Stimulated activated CD8-positive, alpha-beta memory T cell treated with anti-CD3 and anti-CD28 coated beads, Interleukin-7, amount 100 ng/mL, for 1 hour (primary cell): ENCODE data around the gene ELMO1.

ENCODE experiments used
- DNase-seq, 2 donors: peaks; one replicate each; pipeline ENCODE4 v3.0.0-alpha.2; 2020; ENCODE audit warnings: low read depth in 2 of 2

The ELMO1 gene

DNA sequence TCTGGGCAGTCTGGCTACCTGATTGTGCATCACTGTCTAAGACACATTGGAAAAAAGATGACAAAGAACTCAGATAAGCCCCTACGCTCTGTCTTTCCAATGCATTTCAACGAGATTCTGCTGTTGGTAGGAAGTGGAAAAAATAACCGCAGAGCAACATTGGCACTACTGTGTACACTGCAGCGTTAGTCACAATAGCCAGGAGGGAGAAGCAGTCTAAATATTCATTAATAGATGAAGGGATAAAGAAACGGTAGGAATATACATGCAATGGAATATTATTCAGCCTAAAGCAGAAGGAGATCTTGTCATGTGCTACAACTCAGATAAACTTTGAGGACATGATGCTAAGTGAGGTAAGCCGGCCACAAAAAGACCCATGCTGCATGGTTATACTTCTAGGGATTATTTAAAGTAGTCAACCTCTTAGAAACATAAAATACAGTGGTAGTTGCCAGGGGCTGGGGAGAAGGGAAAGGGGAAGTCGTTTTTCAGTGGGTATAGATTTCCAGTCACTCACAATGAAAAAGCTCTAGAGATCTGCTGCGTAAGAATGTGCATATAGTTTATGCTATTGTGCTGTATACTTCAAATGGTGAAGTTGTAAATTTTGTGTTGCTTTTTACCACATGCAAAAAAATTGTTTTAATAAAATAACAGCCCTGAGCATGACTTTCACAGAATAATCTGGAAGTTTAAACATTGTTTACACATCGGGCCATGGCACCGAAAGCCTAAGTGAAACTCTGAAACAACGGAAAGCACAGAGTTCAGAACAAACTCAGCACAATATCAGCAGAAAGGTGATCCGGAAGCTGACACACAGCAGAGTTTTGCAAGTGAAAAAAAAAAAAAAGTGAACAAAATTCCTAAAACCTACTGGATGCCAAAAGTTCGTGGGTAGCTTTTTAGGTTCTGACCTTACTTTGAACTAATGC is 40.1 kb downstream of the ELMO1 start:
- DNase-seq, result no peak

DNA sequence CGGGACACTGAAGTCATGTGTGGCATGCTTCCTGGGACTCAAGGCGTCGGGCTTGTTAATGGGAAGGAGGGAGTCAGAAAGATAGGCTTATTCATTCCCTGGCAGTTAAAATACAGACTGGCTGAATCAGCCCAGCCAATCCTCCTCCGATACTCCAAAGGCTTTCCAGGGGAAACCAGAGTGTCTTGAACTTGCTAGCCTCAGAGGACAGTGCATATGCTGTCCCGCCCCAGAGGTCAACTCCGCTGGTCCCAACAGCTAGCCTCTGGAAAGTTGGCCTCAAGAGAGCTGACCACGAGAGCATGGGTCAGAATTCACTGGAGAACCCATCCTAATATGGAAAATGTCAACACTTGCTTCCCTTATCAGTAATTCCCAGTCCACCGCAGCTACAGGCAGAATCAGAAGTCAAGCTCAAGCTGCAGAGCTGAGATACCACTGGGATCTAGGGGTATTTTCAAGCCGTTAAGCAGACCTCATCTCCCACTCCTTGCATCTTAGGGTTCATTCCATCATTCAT is 43.0 kb downstream of the ELMO1 start:
- no peak for DNase-seq

DNA sequence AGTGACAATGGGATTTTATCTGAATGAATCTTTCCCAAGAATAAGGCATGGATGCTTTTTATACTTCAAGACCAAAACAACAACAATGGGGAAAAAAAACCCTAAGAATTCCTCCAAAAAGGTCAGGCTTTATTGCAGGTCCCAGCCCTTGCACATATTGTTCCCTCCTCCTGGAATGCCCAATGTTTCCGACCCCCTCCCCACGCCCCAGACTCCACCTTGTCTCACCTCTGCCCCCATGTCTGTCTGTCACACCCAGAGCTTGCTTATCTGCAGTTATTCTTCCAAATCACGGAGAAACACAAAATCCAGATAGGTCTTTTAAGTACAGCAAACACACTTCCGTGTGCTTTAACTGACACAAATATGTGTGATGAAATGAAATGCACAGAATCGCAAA is 43.5 kb downstream of the ELMO1 start:
- no peak for DNase-seq

DNA sequence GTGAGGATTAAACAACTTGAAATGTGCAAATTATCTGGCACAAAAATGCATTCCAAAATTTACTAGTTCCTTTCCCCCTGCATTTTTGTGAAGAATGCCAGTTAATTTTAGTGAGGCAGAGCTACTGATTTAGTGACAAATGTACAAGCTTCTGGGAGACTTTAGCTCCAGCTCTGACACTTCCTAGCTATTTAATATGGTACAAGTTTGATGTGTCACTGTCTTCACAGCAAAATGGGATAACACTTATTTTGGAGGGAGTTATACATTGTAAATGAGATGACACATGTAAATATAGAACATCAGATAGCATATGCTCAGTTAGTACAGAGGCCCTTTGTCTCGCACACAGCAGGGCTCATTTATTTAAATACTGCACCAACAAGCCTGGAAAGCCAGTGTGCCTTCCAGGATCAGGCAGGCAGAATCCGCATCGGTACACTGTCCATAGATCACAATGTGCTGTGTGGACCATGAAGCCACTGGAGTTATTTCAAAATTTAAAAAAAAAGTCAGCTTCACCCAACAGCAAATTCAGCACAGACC is 48.7 kb downstream of the ELMO1 start:
- DNase-seq, result no peak

DNA sequence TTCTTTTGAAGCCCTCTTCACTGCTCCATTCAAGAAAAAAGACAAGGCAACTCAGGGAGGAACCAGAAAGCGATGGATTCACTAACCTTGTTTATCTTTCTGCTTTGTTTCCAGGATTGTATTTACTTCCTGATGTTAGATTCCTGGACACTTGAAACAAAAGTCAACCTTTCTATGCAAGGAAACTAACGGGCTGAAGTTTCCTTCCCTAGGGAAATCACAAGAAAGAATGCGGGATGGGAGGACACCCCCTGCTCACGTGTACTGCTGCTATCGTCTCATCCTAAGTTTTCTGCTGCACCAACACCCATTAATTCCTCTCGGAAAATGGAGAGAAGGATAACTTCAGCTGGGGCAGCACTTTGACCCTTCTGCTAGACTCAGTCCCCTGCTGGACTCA is 50.3 kb downstream of the ELMO1 start:
- no peak for DNase-seq

DNA sequence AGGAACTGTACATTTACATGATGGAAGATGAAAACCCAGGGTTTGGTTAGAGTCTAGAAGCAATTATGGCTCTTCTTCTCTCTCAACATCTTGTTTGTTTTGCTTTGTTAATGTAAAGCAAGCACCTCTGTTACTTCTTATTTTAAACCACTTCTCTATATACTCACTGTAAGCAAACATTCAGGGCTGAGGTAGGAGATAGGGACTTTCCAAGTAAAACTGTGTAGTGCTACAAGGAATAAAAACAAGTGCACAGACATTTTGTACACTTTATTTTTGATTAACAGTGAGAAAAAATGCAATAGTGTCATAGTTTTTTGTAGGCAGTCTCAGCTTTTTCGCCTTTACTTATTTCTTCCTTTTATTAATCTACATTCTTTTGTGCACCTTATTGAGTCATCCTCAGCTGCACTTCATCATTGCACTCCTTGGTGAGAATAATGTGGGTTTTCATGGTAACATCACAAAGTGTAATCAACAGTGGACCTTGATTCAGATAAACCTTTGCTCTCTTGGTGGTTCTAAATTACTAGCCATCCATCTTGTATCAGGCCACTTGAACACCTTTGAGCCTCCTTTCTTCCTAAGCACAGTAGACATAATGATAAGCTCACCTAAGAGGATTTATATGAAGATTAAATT is 52.9 kb downstream of the ELMO1 start:
- DNase-seq, result no peak

DNA sequence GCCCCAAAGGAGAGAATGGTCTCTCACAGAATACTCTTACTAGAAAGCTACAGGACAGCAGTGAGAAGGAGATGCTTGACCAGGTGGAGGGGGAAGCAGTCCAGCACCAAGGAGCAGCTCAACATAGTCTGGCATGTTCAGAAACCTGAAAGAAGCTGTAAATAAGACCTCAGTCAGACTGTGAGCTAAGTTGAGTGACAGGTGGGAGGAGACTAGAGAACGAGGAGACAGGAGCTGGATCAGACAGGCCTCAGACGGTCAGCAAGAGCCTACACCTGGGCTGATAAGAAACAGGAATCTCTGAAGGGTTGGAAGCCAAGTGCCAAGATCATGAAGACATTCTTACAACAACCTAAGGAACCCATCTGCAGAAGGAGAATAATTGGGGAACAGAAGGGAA is 54.5 kb downstream of the ELMO1 start:
- DNase-seq, result no peak

DNA sequence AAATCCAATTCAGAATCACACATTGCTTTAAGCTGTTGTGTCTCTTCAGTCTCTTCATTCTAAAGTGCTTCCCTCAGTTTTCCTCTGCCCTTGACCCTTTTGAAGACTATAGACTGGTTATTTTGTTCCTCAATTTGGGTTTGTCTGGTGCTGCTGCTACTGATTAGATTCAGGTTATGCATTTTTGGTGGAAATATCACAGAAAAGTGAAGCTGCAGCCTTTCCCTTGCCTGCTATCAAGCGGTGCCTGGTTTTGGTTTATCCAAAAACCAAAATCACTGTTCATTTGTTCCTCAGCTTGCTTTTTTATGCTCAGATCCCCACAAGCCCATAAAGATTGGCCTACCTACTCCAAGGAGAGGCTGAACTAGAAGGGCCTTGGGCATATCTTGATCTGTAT is 55.2 kb downstream of the ELMO1 start:
- no peak for DNase-seq

DNA sequence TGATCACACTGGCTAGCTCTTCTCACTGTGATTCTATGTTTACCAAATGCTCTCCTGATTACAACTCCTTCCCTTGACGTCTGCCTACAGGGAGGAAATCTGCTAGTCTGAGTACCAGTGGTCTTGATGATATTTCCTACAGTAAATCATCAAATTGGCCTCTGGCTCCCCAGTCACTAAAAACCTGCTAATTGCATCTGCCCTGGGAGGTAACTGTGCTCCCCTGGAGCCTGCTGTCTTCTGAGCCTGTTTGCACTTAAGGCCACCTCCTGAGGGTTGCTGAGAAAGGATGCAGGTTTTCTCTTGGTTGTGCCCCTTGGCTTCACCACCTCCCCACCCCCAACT is 56.0 kb downstream of the ELMO1 start:
- DNase-seq, result no peak

DNA sequence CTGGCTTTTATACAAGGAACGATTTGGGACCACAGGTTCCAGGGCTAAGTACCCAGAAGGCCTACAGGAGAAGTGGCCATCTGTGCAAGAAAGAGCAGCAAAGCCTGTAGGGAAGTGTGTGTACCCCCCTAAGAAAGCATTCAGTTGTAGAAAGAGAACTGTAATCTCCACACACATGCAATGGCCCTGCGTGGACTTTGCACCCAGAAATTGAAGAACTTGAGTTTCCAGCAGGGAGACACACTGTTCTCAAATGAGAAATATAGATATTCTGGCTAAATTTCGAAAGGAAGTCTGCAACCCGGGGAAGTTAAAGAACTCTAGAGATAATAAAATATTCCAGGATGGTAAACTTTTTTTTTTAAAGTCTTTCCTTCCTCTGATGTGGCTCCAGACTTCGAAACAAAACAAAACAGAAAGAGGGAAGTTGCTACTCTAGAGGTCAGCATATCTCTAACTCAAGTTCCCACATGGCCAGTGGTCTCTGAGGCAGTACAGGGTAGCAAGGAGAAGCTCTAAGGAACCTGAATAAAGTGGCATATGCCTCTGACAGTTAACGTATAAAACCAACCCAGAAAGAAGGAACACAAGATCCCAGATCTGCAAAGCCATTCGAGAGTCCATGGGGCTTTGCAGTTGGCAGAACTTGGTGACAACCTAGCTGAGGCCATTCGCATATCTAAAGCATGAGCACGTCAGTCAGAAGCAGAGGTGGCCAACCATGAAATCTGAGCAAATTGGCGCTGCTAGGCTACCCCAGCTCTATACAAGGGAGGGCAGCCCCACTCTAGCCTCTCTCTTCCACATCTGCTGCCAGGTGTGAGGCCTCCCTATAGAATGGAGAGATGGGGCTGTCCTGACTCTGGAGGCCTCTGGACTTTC is 56.6 kb downstream of the ELMO1 start:
- DNase-seq, result no peak

DNA sequence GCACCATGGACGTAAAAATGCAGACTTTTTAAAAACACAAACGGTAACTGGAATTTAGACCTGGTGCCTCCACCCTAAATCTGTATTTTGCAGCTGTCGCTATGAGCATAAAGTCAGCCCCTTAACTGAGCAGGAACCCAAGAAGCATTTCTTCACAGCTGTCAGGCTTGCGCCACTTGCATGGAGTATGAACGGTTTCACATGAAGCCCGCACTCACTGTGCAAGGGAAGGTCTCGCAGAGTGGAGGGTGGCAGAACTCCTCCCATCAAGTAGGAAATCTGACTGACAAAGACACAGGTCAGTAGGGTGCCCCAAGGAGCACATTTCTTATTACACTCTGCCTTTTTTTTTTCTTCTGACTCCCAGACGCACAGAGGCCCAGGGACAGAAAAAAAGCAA is 58.5 kb downstream of the ELMO1 start:
- DNase-seq, result no peak

DNA sequence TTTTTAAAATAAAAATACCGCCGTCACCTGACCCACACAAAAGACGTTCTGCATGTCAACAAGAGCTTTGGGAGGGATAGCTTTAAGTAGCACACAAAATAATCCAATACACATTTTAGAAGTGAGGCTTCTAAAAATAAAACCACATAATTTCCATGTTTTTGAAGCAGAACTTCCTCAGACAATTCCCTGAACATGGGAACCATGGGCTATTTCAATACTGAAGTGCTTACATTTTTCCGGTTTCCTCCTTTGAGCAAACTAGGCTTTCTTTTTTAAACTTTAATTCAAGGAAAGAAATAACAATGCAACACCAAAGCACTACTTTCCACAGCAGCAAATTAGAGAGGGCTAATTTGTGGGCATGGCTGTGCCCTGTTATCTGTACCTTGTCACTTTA is 59.9 kb downstream of the ELMO1 start:
- no peak for DNase-seq

DNA sequence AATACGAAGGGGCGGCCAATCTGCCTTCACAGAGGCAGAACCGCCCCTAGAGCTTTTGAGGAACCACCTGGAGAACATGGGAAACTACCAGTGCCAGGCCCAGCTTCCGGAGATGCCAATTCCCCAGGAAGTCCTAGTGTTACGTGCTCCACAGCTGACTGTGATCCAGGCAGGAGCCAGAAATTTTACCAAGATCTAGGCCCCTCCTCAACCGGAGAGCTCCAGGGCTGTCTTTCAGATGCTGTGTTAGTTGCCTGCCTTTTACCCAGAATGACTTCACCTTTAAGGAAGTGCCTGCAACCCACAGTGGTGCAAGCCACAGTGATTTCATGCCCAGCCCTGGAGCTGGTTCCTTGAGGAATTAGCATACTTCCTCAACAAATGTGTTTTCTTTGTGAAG is 62.9 kb downstream of the ELMO1 start:
- DNase-seq, result no peak

DNA sequence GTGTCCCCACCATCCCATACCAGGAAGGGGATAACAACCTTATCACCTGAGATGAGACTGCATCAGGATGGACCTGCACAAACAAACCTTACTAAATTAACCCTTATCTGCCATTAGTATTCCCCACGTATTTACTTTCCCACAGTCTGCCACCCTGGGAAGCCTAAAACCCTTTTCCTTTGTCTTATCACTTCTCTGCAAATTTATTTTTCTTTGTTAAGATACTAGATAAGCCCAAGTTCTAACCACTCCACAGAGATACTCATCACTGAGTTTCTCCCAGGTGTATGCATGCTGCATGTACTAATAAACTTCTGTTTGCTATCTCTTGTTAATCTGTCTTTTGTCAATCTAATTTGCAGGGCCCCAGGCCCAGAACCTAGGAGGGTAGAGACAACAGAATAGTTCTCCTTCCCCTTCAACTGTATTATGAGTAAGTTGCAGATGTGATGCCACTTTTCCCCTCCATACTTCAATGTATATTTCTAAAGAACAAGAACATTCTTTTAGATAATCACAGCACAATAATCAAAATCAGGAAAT is 66.0 kb downstream of the ELMO1 start:
- DNase-seq, result no peak

DNA sequence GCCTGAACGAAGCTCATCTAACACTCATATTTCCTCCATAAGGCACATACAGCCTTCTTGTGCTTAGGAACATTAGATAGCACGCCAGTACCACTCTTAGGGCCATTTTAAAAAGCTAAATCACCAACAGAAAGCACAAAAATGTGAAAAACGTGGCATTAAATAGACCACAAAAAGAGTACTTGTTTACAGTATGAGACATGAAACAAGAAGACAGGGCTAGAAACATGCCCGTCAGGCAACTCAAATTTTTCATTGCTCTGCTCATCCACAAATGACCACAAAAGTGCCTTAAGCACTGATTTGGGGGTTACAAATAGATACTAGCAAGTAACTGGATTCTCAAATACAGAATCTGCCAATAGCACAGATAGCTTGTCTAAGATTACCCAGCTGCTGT is 67.8 kb downstream of the ELMO1 start:
- DNase-seq, result no peak

DNA sequence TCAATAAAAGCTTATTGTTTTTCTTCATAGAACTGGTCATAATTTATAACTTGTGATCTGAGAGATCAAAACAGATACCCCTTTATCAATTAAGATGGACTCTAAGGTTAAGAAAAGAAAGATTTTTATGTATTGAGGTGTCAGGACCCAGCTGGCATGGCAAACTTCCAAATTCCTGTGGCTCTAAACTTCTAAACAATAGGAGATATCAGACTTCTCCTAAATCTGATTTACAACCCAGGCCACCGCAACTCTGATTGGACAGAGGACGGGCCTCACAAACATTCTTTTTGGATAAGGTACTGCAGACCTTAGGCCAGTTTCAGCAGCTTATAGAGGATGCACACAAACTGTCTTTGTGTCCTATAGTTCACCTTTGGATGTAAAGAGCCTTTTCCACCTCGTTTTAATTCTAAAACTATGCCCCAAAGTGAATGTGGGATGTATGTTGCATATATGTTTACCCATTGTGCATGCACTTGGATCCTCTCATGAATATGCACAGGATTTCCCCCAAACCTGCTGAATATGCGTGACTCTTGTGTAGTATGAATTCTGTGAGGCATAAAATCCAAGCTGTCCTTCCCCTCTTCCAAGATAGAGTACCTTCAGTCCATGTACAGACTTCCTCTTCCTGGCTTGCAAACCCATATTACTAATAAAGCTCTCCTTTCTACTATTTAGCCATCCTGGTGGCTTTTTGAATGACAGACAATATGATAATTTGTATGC is 69.0 kb downstream of the ELMO1 start:
- DNase-seq, result no peak

DNA sequence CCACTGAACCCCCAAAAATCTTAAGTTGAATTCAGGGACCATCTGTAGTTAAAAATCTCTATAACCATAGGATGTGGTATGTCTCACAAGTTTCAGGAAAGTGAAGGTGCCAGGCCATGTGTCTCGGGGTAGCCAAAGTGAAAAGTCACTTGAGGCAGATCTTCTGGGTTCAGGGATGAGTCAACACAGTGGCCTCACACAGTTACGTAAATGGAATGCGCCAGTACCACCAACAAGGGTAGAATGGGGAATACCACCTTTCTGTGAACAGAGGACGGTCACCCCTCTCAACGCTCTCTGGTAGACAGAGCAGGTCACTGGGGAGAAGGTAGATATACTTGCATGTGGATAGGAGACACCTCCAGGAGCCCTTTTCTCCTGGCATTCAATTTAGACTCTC is 71.4 kb downstream of the ELMO1 start:
- DNase-seq, result no peak

DNA sequence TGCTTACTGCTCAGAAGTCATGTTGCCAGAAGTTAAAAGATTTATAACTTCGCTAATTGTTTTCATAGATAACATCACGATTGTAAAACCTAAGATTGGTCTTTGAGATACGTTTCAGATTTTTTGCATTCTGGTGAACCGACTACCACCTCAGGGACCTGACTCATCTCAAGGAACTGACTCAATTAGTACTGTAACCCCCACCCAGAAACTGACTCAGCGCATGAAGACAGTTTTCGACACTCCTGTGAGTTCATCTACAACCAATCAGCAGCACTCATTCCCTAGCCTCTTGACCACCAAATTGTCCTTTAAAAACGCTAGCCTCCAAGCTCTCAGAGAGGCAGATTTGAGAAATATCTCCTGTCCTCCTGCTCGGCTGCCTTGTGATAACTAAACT is 72.3 kb downstream of the ELMO1 start:
- no peak for DNase-seq

DNA sequence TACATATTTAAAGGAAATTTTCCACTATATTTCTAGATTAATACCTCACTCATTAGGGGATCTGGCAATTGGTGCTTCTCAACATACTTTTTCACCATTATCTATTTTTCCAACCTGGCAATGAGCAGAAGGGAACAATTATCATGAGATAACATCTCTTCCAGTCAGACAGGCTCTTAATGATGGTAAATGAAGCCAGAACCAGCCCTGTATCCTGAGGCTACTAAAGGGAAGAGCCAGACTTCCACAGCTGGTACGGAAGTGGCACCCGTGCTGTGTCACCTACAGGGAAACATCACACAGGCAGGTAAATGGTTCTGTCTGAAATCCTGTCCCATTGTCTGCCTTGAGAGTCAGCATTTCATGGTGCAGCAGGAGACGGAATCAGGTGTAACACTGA is 75.9 kb downstream of the ELMO1 start:
- DNase-seq, result no peak

DNA sequence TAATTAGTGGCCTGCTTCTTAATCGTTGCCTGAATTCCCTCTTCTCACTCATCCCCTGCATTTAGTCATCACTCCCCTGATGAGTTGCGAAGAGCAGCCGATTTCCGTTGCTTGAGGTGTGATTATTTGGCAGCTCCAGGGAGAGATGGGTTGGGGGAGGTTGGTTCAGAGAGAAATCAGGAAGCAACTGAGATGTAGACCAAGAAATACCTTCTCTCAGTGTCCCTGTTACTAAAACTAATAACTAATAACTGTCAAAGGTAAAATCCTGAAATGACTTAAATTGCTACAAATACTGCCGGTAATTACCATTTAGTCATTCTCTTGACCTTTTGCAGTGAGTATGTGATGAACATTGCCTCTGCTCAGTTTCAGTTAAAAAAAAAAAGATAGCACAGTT is 76.9 kb downstream of the ELMO1 start:
- DNase-seq, result no peak

DNA sequence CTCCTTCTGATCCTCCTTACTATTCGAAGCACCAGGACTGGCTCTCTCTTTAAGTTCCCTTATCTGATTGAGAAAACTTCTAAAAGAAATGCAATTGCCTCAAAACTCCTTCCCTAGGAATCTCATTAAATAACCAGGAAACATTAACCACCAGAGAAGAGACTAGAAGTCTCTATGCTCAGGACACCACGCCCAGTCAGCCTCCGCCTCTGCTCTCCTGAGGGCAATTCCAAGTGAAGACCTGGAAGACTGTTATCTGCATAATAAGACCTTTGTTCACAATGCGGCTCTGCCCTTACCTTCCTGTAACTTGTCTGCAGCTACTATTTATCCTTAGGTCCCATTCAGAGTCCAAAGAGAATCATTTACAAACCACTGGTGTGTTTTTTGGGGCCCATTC is 78.8 kb downstream of the ELMO1 start:
- no peak for DNase-seq
